AG09309 (cell line): ENCODE results near the gene UBC.

Experiments used
- DNase-seq: peaks from one replicate; pipeline ENCODE4 v3.0.0-alpha.2; 2010; ENCODE audit warnings: low read depth
- H3K4me3 ChIP-seq: 2 replicates; pipeline ENCODE4 v1.5.1; 2011; ENCODE audit warnings: mild to moderate bottlenecking, low read depth, low read length, moderate library complexity; ENCODE audit not compliant: control insufficient read depth
- CTCF ChIP-seq: IDR thresholded peaks from 2 replicates; pipeline ENCODE4 v1.5.1; 2011; ENCODE audit warnings: mild to moderate bottlenecking, low read depth, low read length, inconsistent platforms; ENCODE audit not compliant: insufficient read depth, control insufficient read depth; ENCODE audit errors: missing control alignments

The UBC gene

DNA sequence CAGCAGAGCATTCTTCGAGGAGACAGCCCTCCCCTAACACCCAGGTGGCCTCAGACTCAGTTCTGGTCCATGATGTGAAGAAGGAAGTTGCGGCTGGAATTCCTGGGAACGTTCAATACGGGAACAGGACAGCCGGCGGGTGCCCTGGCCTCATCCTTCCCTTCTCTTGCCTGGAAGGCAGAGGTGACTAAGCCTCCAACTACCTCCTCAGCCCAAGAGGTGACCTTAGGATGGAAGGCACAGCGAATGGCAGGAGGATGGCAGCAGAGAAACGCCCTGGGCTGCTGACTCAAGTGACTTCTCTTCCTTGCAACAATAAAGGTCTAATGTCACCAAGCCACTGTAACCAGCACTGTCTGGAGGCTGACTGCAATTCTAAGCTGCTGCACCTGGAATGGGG lies 38.4 kb upstream of the UBC start:
- DNase-seq, result no peak
- TF ChIP-seq CTCF, result no peak
- no peak overlapping the region for H3K4me3 ChIP-seq

DNA sequence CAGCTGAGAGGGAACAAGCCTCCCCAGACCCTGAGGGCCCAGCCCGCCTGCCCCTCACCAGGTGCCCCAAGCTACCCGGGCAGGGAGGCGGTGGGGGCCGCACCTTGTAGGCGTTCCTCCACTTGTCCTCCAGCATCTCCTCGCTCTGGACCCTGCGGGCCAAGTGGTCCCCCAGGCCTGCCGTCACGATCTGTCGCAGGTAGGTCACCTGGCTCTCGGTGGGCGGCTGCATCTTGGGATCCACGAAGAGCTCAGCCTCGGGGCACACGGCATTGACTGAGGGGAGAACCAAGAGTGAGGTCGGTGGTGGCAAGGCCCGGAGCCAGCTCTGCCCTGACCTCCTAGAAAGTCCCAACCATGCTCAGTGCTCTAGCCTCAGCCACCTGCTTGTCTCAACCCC lies 37.8 kb upstream of the UBC start:
- TF ChIP-seq CTCF, result no peak
- DNase-seq, result no peak
- H3K4me3 ChIP-seq, result no peak overlapping the region

DNA sequence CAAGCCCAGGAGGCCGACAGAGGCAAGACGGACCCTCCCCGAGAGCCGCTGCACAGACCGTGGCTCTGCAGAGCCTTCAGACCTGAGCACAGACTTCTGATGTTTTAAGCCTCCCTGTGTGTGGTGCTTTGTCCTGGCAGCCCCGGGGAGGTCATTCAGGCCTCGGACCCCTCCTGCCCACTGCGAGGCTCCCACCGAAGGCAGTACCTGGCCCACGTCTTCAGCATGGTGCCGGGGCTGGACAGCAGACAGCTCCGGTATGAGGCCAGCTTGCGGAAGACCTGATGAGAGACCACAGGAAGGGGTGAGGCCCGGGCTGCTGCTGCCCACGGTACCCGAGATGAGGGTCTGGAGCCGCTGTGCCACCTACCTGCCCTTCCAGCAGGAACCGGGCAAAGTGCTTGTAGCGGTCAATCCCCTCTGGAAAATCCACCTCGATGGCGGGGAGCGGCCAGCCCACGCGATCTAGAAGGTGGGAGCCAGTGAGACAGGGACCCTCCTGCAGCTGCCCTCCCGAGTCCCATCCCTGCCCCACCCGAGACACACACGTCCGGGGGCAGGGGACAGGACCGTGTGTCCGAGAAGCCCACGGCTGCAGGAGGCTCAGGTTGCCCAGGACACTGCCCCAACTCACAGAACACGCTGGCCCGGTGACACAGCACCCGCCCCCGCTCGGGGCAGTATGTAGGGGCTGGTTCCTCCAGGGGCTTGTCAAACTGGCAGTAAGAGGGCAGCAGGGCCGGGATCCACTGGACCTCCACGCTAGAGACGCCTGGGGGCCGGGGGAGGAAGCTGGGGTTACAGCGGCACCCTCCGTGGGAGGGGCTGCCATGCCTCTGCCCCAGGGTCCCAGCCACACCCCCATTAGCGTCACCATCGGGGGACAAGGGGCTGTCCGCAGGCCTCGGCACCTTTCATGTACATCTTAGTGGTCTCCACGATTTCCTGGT lies 35.6 kb upstream of the UBC start:
- no peak for DNase-seq
- no peak overlapping the region for H3K4me3 ChIP-seq
- no peak for TF ChIP-seq CTCF

- TF ChIP-seq CTCF, result no peak
- H3K4me3 ChIP-seq, result no peak overlapping the region
- DNase-seq, result no peak
Measured at GRCh38 chr12:124949066-124949465, 34.6 kb upstream of the UBC start.

GRCh38 chr12:124947561-124948398 lies 33.3 kb upstream of the UBC start:
- no peak overlapping the region for H3K4me3 ChIP-seq

More at GRCh38 chr12:124947561-124948398, 33.3 kb upstream of the UBC start:
- TF ChIP-seq CTCF, result no peak
- DNase-seq, result no peak
